NT2/D1 (cell line): ENCODE results near the gene MYOF.

Experiments used
- YY1 ChIP-seq: IDR thresholded peaks from 2 replicates; pipeline ENCODE4 v1.6.1; 2011; ENCODE audit not compliant: insufficient read length, insufficient read depth
- ZNF274 ChIP-seq: IDR thresholded peaks from 2 replicates; pipeline ENCODE4 v1.6.1; 2011; ENCODE audit warnings: mild to moderate bottlenecking, low read depth, low read length

DNA sequence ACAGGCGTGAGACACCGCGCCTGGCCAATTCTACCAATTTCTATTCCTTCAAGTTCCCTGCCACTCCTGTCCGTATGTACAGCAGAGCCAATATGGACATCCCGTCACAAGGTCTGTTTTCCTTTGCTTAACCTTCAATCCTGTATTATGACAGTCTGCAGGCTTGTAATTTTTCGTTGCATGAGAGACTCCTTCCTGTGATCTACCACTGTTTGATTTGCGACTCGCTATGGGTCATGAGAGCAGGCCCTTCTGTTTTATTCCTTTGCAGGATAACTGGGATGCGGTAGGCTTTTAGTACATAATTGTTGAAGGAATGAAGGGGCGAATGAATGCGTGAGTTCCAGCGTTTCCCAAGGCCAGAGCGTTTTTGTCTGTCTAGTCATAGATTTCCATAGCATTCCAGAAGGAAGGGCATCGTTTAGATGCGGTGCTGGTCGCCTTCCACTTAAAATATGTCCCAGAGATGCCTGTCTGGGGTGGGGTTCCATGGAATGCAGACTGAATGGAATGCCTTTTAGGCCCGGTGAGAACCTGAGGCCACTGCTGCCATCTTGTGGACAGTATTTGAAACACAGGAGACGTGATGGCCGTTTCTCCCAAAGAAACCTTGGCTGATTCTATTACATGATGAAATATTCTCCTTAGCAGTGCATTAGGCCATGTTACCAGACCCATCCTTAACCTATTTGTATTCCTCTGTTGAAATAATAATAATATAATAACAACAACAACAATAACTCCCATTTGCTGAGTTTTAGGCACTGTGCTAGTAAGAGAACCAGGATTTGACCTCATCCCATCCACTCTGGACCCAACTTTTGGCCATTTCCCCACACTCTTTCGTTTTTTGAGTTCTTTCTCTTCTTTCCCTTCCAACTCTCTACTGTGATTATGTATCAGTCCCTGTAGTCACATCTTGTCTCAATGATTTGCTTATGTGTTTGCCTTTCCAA, 193.2 kb downstream of the MYOF start:
- TF ChIP-seq ZNF274, result no peak
- TF ChIP-seq YY1, result no peak
